Measurements from ENCODE around the gene WNT5A. TPM values are rescaled to one million over a fixed set of nuclear protein-coding genes. Genes with fewer than 3 reads are reported as not detected.

The WNT5A gene
- total RNA-seq, 4 donors from 2014 or later = 8.7 to 16.1 (median 10.8) TPM

DNA sequence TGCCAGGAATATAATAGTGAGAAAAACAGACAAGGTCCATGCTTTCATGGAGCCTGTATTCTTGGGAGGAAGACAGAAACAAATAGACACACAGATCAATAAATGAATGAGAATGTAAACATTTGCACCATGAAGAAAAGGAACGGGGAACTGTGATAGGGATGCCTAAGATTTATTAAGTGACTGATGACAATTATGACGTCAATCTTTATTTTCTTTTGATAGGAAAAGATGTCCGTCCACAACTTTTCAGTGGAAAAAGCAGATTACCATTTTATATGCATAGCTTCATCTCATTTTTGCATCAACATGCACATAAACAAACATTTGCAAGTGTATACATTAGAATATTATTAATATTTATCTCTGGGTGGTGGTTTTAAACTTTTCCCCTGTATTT is 27.9 kb upstream of the WNT5A start:
- TF ChIP-seq POLR2A (IDR thresholded peaks at IDR 0.05) = no peak
- TF ChIP-seq, protein P1, sequence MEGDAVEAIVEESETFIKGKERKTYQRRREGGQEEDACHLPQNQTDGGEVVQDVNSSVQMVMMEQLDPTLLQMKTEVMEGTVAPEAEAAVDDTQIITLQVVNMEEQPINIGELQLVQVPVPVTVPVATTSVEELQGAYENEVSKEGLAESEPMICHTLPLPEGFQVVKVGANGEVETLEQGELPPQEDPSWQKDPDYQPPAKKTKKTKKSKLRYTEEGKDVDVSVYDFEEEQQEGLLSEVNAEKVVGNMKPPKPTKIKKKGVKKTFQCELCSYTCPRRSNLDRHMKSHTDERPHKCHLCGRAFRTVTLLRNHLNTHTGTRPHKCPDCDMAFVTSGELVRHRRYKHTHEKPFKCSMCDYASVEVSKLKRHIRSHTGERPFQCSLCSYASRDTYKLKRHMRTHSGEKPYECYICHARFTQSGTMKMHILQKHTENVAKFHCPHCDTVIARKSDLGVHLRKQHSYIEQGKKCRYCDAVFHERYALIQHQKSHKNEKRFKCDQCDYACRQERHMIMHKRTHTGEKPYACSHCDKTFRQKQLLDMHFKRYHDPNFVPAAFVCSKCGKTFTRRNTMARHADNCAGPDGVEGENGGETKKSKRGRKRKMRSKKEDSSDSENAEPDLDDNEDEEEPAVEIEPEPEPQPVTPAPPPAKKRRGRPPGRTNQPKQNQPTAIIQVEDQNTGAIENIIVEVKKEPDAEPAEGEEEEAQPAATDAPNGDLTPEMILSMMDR (IDR thresholded peaks at IDR 0.05) = no peak
- no peak overlapping the region for H3K4me3 ChIP-seq (ENCODE audit: low read depth, poor library complexity, severe bottlenecking)
- DNase-seq (ENCODE audit: low spot score in 2 of 2) = no peak
- intact Hi-C loops (cut with DNase I; ENCODE audit: low total_unique reads) = no loop called here
- 88 to 89% methylated on average over 3 of the region's 3 CpGs for WGBS, 2 donors

DNA sequence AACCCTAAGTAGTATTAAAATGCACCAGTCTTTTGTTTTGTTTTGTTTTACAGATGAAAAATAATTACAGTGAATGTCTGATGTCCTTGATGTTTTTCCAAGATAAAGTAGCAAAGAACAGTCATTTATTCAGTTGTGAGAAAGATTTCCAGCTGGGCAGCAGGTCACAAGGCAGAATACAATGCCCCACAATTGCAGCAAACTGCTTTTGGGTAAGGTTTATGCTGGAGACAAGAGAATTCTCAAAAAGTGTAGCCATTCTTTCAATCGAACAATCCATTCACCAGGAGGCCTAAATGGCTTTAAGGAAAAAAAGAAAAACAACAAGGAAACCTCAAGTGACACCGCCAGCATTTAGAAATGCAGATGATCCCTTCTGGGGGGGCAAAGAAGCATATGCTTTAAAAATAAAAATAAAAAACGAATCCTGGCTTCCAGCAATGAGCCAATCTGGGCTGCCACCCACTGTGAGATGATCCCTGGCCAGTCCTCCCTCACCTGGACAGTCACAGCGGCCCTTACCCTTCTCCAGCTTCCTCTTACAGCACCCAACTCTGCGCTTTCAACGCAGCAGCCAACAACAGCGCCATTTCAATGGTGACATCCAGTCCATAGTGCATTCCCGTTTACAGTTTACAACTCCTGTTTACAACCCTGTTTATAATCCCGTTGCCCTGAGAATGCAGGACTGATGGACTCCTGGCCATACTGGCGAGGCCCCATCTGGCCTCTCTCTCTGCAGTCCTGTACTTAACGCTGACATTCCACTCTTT is 25.7 kb upstream of the WNT5A start:
- WGBS, 2 donors = 75 to 76% methylated on average over 11 of the region's 11 CpGs
- intact Hi-C loops (cut with DNase I; ENCODE audit: low total_unique reads) = no loop called here
- TF ChIP-seq, protein P1 (IDR thresholded peaks at IDR 0.05) = no peak
- no peak for TF ChIP-seq POLR2A (IDR thresholded peaks at IDR 0.05)
- DNase-seq (ENCODE audit: low spot score in 2 of 2) = peak in 1 of 2 donors; percentile 36
- H3K4me3 ChIP-seq (ENCODE audit: low read depth, poor library complexity, severe bottlenecking) = no peak overlapping the region

DNA sequence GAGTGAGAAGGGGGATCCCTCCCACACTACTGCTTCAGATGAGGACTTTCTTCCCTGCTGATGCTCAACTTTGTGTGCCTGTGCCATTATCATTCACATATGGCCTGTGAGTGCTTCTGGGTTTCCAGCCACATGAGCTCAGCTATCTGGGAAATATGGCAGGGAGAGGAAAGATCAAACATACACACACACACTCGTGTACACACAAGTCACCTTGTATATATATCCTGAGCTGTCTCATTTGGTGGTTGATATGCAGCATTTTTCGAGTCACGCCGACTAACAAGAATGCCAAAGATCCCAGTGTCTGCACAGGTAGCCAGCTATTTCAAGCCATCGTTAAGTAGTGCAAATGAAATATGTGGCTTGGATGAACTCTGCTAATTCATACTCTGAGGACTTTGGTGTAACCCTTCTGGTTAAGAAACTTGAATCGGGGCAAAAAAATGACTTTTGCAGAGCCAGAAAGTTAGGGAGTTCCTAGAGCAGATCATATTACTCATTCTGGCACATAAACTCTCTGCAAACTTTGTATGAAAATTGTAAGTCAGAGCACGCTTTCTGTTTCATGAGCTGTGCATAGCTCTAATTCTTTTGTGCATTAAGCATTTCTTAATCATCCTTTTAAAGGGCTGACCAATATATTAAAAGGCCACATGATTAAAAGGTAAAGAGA is 24.9 kb upstream of the WNT5A start:
- intact Hi-C loops (cut with DNase I; ENCODE audit: low total_unique reads) = no loop called here
- 35 to 36% methylated on average over 7 of the region's 7 CpGs for WGBS, 2 donors
- no peak overlapping the region for H3K4me3 ChIP-seq (ENCODE audit: low read depth, poor library complexity, severe bottlenecking)
- no peak for DNase-seq (ENCODE audit: low spot score in 2 of 2)
- TF ChIP-seq, protein P1 (IDR thresholded peaks at IDR 0.05) = no peak
- no peak for TF ChIP-seq POLR2A (IDR thresholded peaks at IDR 0.05)

DNA sequence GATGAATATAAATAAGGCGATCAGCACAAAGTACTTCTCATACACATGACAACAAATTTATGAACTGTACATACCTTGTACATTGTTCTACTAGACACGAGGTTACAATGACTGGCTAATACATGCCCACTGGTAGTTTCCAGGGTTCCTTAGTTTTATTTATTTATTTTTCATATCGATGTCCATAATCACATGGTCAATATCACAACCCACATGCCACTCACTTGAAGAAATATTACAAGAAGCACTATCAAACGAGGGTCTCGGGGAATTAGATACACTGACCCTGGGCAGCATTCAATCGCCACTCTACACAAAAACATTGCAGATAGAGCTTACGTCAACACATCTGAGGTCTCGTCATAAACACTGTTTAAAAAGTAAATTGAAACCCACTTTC is 21.2 kb upstream of the WNT5A start:
- DNase-seq (ENCODE audit: low spot score in 2 of 2) = no peak
- intact Hi-C loops (cut with DNase I; ENCODE audit: low total_unique reads) = no loop called here
- 95 to 97% methylated on average over 8 of the region's 8 CpGs for WGBS, 2 donors
- no peak overlapping the region for H3K4me3 ChIP-seq (ENCODE audit: low read depth, poor library complexity, severe bottlenecking)
- TF ChIP-seq POLR2A (IDR thresholded peaks at IDR 0.05) = no peak
- TF ChIP-seq, protein P1 (IDR thresholded peaks at IDR 0.05) = no peak

DNA sequence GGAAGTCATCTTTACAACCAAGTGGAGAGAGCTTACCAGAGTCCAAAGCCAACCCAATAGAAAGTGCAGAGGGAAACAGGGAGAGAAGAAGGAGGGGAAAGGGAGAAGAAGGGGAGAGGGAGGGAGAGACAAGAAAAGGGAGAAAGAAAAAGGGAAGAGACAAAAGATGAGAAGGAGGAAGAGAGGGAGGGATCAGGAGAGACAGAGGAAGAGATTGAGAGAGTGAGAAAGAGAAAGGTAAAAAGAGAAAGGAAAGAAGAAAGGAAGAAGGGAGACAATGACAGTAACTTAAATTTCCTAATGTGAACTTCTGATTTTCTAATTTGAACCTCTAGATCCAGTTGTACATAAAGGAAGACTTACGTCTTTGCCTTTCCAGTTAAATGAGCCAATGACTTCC is 20.7 kb upstream of the WNT5A start:
- DNase-seq (ENCODE audit: low spot score in 2 of 2) = no peak
- TF ChIP-seq, protein P1 (IDR thresholded peaks at IDR 0.05) = no peak
- no peak for TF ChIP-seq POLR2A (IDR thresholded peaks at IDR 0.05)
- 95 to 96% methylated on average over 1 of the region's 1 CpG for WGBS, 2 donors
- H3K4me3 ChIP-seq (ENCODE audit: low read depth, poor library complexity, severe bottlenecking) = no peak overlapping the region
- intact Hi-C loops (cut with DNase I; ENCODE audit: low total_unique reads) = no loop called here

Data from lower leg skin (tissue), 4 donors.